HG02938 (cell line): ENCODE results near the gene SP6.

Experiments used
- ATAC-seq: cut with Tn5 transposase; IDR thresholded peaks from one replicate; pipeline ENCODE4 v1.9.1; 2021; ENCODE audit warnings: mild to moderate bottlenecking, moderate library complexity; ENCODE audit not compliant: unreplicated experiment

The SP6 gene

GRCh38 chr17:47850692-47851573 is at the start of gene SP6:
SP6 (minus strand) TSS chr17:47851163; CDS start chr17:47848429, 2,734 bp downstream.
- no peak for ATAC-seq

GRCh38 chr17:47899643-47900042 is 48.7 kb upstream of the SP6 start:
- no peak for ATAC-seq

GRCh38 chr17:47898241-47898640 is 47.3 kb upstream of the SP6 start:
- ATAC-seq = no peak

GRCh38 chr17:47897561-47897960 is 46.6 kb upstream of the SP6 start:
- ATAC-seq = no peak

DNA sequence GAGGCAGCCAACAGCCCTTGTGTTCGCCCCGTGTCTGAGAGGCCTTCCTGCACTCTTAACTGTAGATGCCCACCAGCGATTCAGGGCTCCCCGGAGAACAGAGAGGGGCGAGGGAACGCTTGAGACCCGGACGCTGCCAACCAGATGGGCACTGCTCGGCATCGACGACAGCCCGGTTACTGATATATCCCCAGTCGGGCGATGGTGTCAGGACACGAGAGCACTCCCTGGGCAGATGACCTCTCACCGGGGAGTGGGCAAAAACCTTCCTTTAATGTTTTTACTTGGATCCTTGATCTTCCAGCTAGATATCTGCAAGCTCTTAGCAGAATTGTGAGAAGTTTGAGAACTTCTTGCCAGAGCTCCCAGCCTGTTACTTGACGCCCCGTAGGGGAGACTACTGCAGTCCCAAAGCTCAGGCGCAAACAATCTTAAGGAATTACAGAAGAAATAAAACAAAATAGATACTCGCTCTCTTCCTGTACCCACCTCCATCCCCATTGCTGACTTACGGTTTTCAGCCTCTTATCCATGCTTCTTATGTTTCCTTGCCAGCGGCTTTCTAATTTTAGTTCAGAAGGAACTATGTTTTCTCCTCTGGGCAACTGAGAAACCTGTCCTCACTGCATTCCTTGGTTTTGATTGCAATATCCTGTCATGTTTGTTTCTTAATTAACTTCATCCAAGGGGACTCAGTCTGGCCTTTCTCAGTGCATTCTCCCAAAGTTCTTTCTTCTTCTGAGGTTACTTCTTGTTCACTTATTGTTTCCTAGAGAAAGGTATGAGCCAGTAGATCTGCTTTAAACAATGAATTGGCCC is 45.9 kb upstream of the SP6 start:
- no peak for ATAC-seq

GRCh38 chr17:47895856-47896671 is 45.1 kb upstream of the SP6 start, which contains the start of gene SP2:
SP2 (plus strand) TSS chr17:47896236; CDS start chr17:47896287, 51 bp downstream.
- peak; percentile 94 for ATAC-seq

- ATAC-seq = no peak
Observed at GRCh38 chr17:47895347-47895855, 44.4 kb upstream of the SP6 start.

DNA sequence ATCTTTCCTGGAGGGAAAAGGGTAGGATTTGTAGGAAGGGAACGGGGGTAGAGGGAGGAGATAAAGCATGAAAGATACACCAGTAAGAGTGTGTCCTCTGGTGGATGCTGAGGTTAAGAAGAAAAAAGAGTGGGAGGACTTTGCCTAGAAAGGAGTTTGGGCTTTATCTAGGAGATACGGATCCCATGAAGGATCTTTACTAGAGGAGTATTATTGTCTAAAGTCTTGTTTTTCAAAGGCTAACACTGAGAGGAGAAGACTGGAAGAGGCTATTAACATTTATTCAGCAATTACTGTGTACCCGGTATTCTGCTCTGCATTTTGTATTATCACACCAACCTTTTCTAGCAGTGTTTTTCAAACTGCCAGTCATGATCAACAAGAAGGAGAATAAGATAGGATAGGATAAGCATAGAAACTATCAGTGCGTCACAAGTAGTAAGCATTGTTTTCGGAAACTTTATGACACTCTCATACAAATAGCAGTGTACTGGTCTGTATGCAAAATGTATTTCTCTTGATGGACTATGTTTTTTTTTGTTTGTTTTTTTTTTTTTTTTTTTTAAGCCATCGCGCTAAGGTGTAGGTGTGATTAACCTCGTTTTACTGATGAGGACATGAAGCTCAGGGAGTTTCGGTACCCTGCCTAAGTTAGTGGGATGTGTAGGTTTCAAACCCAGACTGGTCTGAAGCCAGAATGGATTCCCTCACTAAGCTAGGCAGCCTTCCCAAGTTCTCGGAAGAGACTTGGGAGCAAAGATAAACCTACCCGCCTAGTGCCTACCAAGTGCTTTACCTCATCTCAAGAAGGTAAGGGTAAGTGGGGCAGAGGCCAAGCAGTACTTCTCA is 43.8 kb upstream of the SP6 start:
- no peak for ATAC-seq

DNA sequence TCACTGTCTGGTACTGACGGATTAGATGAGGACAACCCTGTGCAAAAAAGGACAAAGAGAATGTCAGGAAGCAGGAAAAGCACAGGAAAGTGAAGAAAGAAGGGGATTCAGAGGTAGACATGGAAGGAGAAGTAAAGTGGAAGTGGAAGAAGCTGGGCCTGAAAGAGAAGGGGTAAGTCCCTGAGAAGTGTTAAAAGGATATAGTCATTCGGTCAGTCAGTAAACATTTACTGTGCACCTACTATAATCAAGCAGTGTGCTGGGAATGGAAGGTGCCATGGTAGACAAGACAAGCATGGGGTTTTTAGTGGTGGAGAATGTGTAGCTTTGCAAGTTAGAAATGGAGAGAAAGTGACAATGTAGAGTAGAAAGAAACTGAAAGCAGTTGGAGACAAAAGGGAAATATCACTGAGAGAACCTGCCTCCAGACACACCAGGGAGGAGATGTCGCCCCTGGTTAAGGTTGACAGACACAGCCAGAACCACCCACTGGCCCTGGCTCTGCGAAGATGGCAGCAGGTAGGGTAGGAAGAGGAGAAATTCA is 40.7 kb upstream of the SP6 start:
- no peak for ATAC-seq

DNA sequence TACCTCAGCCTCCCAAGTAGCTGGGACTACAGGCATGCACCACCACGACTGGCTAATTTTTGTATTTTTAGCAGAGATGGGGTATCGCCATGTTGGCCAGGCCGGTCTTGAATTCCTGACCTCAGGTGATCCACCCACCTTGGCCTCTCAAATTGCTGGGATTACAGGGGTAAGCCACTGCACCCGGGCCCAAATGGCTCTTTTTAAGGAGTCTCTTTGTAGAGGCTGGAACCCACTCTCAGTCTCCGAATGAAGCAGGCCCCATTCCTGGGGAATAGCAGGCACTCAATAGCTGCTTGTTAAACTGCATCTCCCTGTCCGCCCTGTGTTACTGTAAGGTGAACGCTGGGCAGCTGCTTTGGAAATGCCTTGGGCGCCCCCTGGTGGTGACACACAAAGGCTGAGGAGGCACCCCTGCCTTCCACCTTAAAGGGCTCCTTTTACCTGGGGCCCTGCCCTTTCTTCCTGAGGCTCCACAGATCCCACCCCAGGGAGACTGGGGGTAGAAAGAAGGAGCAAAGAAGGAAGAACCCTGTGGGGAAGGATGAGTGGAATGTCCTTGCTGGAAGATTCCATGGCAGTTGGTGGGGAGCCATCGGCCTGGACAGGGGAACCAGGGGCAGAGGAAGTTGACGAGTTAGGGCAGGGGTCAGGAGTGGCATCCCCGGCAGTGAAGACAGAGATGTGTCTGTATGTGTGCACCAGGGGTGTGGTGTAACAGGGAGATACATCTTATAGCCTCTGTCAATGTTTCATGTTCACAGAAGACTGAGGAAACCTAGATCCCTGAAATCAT is 39.0 kb upstream of the SP6 start:
- no peak for ATAC-seq

DNA sequence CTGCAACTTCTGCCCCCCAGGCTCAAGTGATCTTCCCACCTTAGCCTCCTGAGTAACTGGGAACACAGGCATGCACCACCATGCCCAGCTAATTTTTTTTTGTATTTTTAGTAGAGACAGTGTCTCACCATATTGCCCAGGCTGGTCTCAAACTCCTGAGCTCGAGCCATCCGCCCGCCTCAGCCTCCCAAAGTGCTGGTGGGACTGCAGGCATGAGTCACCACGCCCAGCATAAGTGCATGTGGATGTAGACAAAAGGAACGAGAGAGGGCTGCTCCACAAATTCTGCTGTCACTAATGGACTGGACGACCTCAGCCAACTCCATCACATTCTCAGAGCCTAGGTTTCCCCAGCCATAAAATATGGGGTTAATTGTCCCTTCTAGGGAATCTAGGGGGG is 37.3 kb upstream of the SP6 start:
- no peak for ATAC-seq

DNA sequence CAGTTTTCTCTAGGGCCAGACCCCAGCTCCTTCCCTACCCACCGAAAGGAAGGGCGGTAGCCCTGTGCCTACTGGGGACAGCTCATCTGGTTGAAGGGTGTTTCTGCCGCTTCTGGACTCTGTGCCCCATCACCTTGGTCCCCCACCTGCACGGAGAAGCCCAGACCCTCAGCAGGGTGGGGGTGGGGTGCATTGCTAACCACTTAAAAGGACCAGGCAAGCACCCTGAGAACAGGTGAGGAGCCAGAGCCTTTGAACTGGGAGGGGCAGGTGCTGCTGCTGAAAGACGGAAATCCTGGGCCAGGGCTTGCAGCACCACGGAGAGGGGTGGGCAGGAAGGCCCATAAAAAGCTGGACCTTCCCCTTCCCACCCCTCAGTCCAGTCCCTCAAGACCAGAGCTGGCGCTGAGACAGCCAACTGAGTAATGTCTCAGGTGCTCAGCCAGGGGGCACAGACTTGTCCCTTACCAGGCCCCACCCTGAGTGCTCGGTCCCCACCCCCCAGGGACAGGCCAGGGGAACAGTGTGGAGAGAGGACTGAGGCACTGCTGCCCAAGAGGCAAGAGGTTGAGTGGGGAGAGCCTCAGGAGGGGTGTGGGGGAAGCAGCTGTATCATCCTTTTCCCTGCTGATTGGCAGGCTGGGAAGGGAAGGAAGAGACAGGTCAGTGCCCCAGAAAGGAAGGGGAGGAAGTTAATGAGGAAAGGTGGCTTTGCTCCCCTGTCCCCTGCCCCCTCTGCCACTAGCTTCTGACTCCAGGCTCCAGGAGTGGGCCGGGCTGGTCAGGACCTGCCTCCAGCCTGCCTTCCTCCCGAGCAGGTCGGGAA is 34.2 kb upstream of the SP6 start:
- ATAC-seq = no peak

- no peak for ATAC-seq
Observed at GRCh38 chr17:47884427-47884740, 33.4 kb upstream of the SP6 start.

DNA sequence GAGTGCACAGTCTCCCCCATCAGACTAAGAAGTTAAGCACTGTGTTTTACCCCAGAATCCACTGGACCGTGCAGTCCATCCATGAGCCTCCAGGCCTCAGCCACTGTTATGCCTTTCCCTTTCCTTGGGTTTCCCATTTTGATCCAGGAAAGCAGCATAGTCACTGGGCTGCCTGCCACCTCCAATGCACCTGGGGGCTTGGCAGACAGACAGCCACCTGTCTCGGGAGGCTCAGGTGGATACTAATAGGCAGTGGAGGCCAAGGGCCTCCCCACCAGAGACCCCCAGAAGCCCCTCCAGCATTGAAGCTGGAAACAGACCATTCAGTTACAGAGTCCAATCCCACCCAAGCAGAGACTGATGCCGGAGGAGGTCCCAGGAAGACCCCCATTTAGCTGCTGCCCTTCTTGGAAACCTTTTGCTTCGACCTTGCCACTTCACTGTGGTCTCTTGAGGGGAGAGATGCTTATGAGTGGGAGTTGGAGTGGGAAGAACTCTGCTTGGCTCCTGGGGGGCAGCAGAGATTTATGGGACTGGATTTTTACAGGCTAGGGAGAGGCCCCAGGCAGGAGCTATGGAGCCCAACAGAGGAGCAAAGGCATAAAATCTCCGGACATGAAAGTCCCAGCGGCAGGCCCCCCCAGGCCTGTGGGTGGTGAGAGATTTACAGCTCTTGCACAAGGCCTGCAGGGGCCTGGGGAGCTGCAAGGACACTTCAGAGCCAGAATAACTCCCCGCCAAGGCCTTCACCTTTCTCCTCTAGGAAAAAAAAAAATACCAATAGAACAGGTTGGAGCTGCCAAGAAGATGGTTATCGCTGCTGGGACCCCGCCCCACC is 32.8 kb upstream of the SP6 start:
- no peak for ATAC-seq

DNA sequence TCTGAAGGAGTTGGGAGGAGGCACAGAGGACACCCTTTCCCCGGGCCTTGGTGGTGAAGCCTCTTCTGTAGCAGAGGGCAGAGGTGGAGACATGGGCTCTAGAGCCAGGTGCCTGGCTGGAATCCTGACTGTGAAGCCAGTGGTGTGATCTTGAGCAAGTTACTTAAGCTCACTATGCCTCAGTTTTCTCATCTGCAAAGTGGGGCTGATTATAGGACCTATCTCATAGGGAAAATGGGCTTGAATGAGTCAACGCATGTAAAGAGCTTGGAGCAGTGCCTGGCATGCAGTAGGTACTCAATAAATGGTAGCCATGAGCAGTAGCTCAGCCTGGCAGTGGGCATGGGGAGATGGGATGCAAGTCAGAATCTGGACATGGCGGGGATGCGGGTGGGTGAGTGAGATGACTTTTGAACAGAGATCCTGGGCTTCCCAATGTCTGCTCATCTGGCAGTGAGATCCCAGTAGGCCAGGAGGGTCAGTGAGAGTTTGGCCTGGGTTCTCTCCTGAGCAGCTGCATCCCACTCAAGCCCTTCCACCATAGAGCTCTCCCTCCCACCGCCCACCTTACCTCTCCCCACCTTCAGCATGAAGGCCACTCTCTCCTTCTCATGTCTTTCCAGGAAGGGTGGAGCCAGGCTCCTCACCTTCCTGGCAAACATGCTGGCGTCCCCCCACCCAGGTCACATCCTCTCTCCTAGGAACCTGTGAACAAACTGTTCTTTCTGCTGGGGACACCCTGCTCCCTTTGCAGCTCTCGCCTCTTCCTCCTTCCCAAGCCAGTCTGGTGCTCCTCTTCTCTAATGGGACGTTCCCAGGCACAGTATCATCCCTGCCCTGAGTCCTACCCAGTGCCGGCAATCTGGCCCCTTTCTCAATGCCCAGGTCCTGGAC is 32.0 kb upstream of the SP6 start:
- no peak for ATAC-seq

GRCh38 chr17:47882247-47882646 is 31.3 kb upstream of the SP6 start:
- no peak for ATAC-seq
